GM19238 (cell line): Measurements from ENCODE around the gene RTN3.

Experiments used
- DNase-seq: peaks from one replicate; pipeline ENCODE4 v3.0.0; 2011; ENCODE audit warnings: low spot score; ENCODE audit not compliant: insufficient read length

The RTN3 gene

GRCh38 chr11:63737718-63738117 is 56.4 kb downstream of the RTN3 start:
- no peak for DNase-seq

GRCh38 chr11:63738720-63739360 is 57.5 kb downstream of the RTN3 start:
- DNase-seq: no peak

GRCh38 chr11:63745304-63746170 is 64.2 kb downstream of the RTN3 start:
- DNase-seq: no peak

- no peak for DNase-seq
Observed at GRCh38 chr11:63747011-63747410, 65.7 kb downstream of the RTN3 start.

- no peak for DNase-seq
Observed at GRCh38 chr11:63749624-63750023, 68.3 kb downstream of the RTN3 start.

- DNase-seq: no peak
Observed at GRCh38 chr11:63756919-63757761, 75.8 kb downstream of the RTN3 start.

GRCh38 chr11:63760487-63761079 is 79.3 kb downstream of the RTN3 start:
- DNase-seq: no peak

- DNase-seq: no peak
Observed at GRCh38 chr11:63761188-63761587, 79.9 kb downstream of the RTN3 start.

GRCh38 chr11:63761931-63762653 is 80.8 kb downstream of the RTN3 start:
- DNase-seq: no peak

- DNase-seq: no peak
Observed at GRCh38 chr11:63762654-63763495, 81.6 kb downstream of the RTN3 start.

- no peak for DNase-seq
Observed at GRCh38 chr11:63763496-63764339, 82.4 kb downstream of the RTN3 start.

GRCh38 chr11:63764340-63764678 is 83.0 kb downstream of the RTN3 start:
- no peak for DNase-seq

GRCh38 chr11:63764679-63765647 is 83.7 kb downstream of the RTN3 start:
- no peak for DNase-seq

- DNase-seq: no peak
Observed at GRCh38 chr11:63765688-63766241, 84.5 kb downstream of the RTN3 start.

- DNase-seq: no peak
Observed at GRCh38 chr11:63766531-63767235, 85.4 kb downstream of the RTN3 start.

GRCh38 chr11:63767267-63767564 is 85.9 kb downstream of the RTN3 start:
- no peak for DNase-seq

GRCh38 chr11:63767565-63768236 is 86.4 kb downstream of the RTN3 start:
- peak; percentile 62 for DNase-seq
